Measurements from ENCODE around the gene TPST2. TPM values are rescaled to one million over a fixed set of nuclear protein-coding genes. Genes with fewer than 3 reads are reported as not detected.

TPST2 gene
- total RNA-seq, 1 experiment from 2014 or later, result 11.8 TPM

GRCh38 chr22:26573026-26573662 is 16.8 kb downstream of the TPST2 start:
- TF ChIP-seq YY1 (IDR thresholded peaks at IDR 0.05; ENCODE audit: extremely low read depth, insufficient replicate concordance, low read depth, low read length), result no peak
- no peak for TF ChIP-seq REST (IDR thresholded peaks at IDR 0.05; ENCODE audit: low read depth)
- TF ChIP-seq CBX3 (IDR thresholded peaks at IDR 0.05; ENCODE audit: low read depth), result no peak
- TF ChIP-seq ZFX (IDR thresholded peaks at IDR 0.05), result no peak
- TF ChIP-seq JUND (IDR thresholded peaks at IDR 0.05), result no peak
- TF ChIP-seq EZH2 (IDR thresholded peaks at IDR 0.05), result no peak
- TF ChIP-seq ZBTB33 (IDR thresholded peaks at IDR 0.05; ENCODE audit: extremely low read depth, insufficient replicate concordance, low read length), result no peak
- TF ChIP-seq POLR2AphosphoS5 (IDR thresholded peaks at IDR 0.05; ENCODE audit: low read depth, low read length), result no peak
- TF ChIP-seq, protein P1, sequence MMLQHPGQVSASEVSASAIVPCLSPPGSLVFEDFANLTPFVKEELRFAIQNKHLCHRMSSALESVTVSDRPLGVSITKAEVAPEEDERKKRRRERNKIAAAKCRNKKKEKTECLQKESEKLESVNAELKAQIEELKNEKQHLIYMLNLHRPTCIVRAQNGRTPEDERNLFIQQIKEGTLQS (IDR thresholded peaks at IDR 0.05), result no peak
- TF ChIP-seq EGR1 (IDR thresholded peaks at IDR 0.05; ENCODE audit: low read depth), result no peak
- TF ChIP-seq MAX (IDR thresholded peaks at IDR 0.05), result no peak
- TF ChIP-seq SP1 (IDR thresholded peaks at IDR 0.05; ENCODE audit: low read depth), result no peak
- TF ChIP-seq FOSL1 (IDR thresholded peaks at IDR 0.05; ENCODE audit: low read depth), result no peak
- no peak overlapping the region for H3K4me2 ChIP-seq (ENCODE audit: low read length)
- no peaks in the 10 kb centered on the region for H3K79me2 ChIP-seq (ENCODE audit: insufficient read depth, low read length)

More at GRCh38 chr22:26573026-26573662, 16.8 kb downstream of the TPST2 start:
- H3K9ac ChIP-seq (ENCODE audit: low read length), result no peak overlapping the region
- H3K9me3 ChIP-seq (ENCODE audit: control insufficient read depth in 1 of 2, insufficient read depth in 1 of 2, low read depth in 1 of 2, low read length in 2 of 2), result no peaks in the 10 kb centered on the region
- no peak overlapping the region for H2AFZ ChIP-seq (ENCODE audit: low read depth, low read length, poor library complexity, severe bottlenecking)
- ChIA-PET RAD21 (ENCODE audit: low non-redundant PET in 1 of 2, low total read pairs in 2 of 2, uncharacterized antibody in 2 of 2, unreplicated experiment in 2 of 2) (no interaction called here), CTCF (no interaction called here), POLR2A (no interaction called here)
- ATAC-seq (no peak), DNase-seq (ENCODE audit: low read depth, low spot score) (no peak)
- H3K27ac ChIP-seq (ENCODE audit: low read depth, low read length), result no peak overlapping the region
- intact Hi-C loops (cut with micrococcal nuclease), result no loop called here
- no peaks in the 10 kb centered on the region for H3K36me3 ChIP-seq (ENCODE audit: control insufficient read depth in 1 of 2, insufficient read depth in 2 of 2, low read length in 2 of 2)
- no peaks in the 10 kb centered on the region for H4K20me1 ChIP-seq (ENCODE audit: insufficient read depth)
- peaks cover 4 to 5% of the 10 kb centered on the region in 2 experiments; a peak in 3 of 4 replicates for H3K4me1 ChIP-seq (ENCODE audit: control insufficient read depth in 1 of 2, insufficient read depth in 2 of 2, low read length in 2 of 2)
- H3K4me3 ChIP-seq (replicated peaks in 1 of 2; ENCODE audit: low read depth in 1 of 2, low read length in 2 of 2), result no peak overlapping the region
- no TSS peak for BruUV-seq (replicated peaks)
- no peaks in the 10 kb centered on the region for H3K27me3 ChIP-seq (ENCODE audit: insufficient read depth, low read length)
- H3K9me2 ChIP-seq (ENCODE audit: insufficient read depth), result no peaks in the 10 kb centered on the region

Measured in HCT116 (cell line).